ENCODE data around the gene FIS1. TPM values are rescaled to one million over a fixed set of nuclear protein-coding genes. Genes with fewer than 3 reads are reported as not detected.
"Not testable (repeated sequence)": the region's sequence is repeated elsewhere in the genome, so short reads cannot be mapped to it uniquely, and the experiment has no call there.

The FIS1 gene
- total RNA-seq, 1 donor from 2014 or later = 122 TPM

- intact Hi-C loops (cut with micrococcal nuclease) = no loop called here
Observed at GRCh38 chr7:101207459-101207858, 37.4 kb downstream of the FIS1 start.

GRCh38 chr7:101206665-101207042, 38.2 kb downstream of the FIS1 start:
- intact Hi-C loops (cut with micrococcal nuclease) = no loop called here

GRCh38 chr7:101205901-101206664, 38.8 kb downstream of the FIS1 start:
- intact Hi-C loops (cut with micrococcal nuclease) = no loop called here

- intact Hi-C loops (cut with micrococcal nuclease) = loop anchor here (5.0 kb wide), 1 partner anchor 38 kb away; no protein-coding TSS in a partner anchor
Observed at GRCh38 chr7:101203740-101204738, 40.8 kb downstream of the FIS1 start.

- intact Hi-C loops (cut with micrococcal nuclease) = loop anchor here (5.0 kb wide), 1 partner anchor 40 kb away; no protein-coding TSS in a partner anchor
Observed at GRCh38 chr7:101202603-101202918, 42.3 kb downstream of the FIS1 start.

GRCh38 chr7:101201695-101202602, 42.9 kb downstream of the FIS1 start:
- intact Hi-C loops (cut with micrococcal nuclease) = loop anchor here (5.0 kb wide), 1 partner anchor 40 kb away; no protein-coding TSS in a partner anchor

- intact Hi-C loops (cut with micrococcal nuclease) = loop anchor here (5.0 kb wide), 1 partner anchor 41 kb away; no protein-coding TSS in a partner anchor
Observed at GRCh38 chr7:101200862-101201599, 43.9 kb downstream of the FIS1 start, which contains the start of gene MOGAT3. Gene MOGAT3 (minus strand): TSS chr7:101201036. CDS start chr7:101200854, 182 bp downstream.

GRCh38 chr7:101200504-101200861, 44.4 kb downstream of the FIS1 start:
- intact Hi-C loops (cut with micrococcal nuclease) = loop anchor here (5.0 kb wide), 1 partner anchor 42 kb away; no protein-coding TSS in a partner anchor

GRCh38 chr7:101199522-101199921, 45.4 kb downstream of the FIS1 start:
- intact Hi-C loops (cut with micrococcal nuclease) = not testable (repeated sequence)

- intact Hi-C loops (cut with micrococcal nuclease) = no loop called here
Observed at GRCh38 chr7:101198476-101198875, 46.4 kb downstream of the FIS1 start.

- intact Hi-C loops (cut with micrococcal nuclease) = no loop called here
Observed at GRCh38 chr7:101197991-101198390, 46.9 kb downstream of the FIS1 start.

- intact Hi-C loops (cut with micrococcal nuclease) = no loop called here
Observed at GRCh38 chr7:101195884-101196283, 49.0 kb downstream of the FIS1 start.

Other genes with a start within 250 kb of the FIS1 start
- gene MUC17, start 225.0 kb downstream of the FIS1 start, total RNA-seq = not detected in 2 replicates
- gene TRIM56, start 159.6 kb downstream of the FIS1 start, total RNA-seq = 63.4 and 73.7 TPM in 2 replicates
- 0.17 TPM in 1 of 2 replicates, not detected in the other for gene SERPINE1, start 118.0 kb downstream of the FIS1 start, total RNA-seq
- 41.1 and 42.3 TPM in 2 replicates for gene AP1S1, start 90.6 kb downstream of the FIS1 start, total RNA-seq
- 0.20 and 0.37 TPM in 2 replicates for gene VGF, start 79.5 kb downstream of the FIS1 start, total RNA-seq
- gene NAT16, start 64.8 kb downstream of the FIS1 start, total RNA-seq = not detected in 2 replicates
- not detected in 2 replicates for gene MOGAT3, start 44.0 kb downstream of the FIS1 start, total RNA-seq
- 83.6 and 84.0 TPM in 2 replicates for gene PLOD3, start 27.5 kb downstream of the FIS1 start, total RNA-seq
- gene ZNHIT1, start 26.9 kb downstream of the FIS1 start, total RNA-seq = 66.1 and 68.4 TPM in 2 replicates
- 22.0 and 23.0 TPM in 2 replicates for gene CLDN15, start 7.3 kb downstream of the FIS1 start, total RNA-seq
- 6.0 and 7.1 TPM in 2 replicates for gene IFT22, start 76.7 kb upstream of the FIS1 start, total RNA-seq
- not detected in 2 replicates for gene COL26A1, start 117.8 kb upstream of the FIS1 start, total RNA-seq

Data from T-helper 1 cell treated with Interleukin-12 subunit alpha and Interleukin-12 subunit beta and Interleukin-4 antibody, amounts not matched to agents 30 ng/mL and 1 ng/mL, for 36 hours (primary cell).